Peyer's patch (tissue), 4 donors: Measurements from ENCODE around the gene UBE2V1.

ENCODE experiments used
- POLR2A ChIP-seq, 2 donors: fragments of 450-650 bp; IDR thresholded peaks; one replicate each; pipeline ENCODE4 v1.5.1; 2017; ENCODE audit warnings: antibody characterized with exemption in 2 of 2, mild to moderate bottlenecking in 2 of 2, moderate library complexity in 2 of 2
- TF ChIP-seq, protein P1 (sequence below), 6 experiments: fragments of 450-650 bp in 4 of 6; fragments of 200-600 bp in 2 of 6; sonication (generic) in 1 of 6; IDR thresholded peaks; one replicate each; pipeline ENCODE4 v1.5.1; 2017 to 2019; ENCODE audit warnings: antibody characterized with exemption in 6 of 6, mild to moderate bottlenecking in 3 of 6, moderate library complexity in 1 of 6

DNA sequence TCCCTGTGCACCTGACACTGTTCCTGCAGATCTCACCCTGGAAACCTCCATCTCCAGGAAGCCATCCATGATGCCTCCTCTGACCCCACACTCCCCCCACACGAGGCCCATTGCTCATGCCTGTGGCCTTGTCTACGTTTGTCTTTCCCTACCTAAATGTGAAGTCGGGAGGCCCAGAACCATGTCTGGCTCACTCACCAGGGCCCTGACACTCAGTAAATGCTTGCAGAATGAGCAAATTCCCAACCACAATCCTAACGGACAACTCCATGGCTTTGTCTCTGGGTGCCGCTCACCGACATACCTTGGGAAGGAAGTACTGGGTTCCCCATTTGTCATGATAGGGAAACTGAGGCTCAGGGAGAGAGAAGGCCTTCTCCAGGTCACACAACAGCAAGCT is 33.3 kb upstream of the UBE2V1 start:
- TF ChIP-seq, protein P1, sequence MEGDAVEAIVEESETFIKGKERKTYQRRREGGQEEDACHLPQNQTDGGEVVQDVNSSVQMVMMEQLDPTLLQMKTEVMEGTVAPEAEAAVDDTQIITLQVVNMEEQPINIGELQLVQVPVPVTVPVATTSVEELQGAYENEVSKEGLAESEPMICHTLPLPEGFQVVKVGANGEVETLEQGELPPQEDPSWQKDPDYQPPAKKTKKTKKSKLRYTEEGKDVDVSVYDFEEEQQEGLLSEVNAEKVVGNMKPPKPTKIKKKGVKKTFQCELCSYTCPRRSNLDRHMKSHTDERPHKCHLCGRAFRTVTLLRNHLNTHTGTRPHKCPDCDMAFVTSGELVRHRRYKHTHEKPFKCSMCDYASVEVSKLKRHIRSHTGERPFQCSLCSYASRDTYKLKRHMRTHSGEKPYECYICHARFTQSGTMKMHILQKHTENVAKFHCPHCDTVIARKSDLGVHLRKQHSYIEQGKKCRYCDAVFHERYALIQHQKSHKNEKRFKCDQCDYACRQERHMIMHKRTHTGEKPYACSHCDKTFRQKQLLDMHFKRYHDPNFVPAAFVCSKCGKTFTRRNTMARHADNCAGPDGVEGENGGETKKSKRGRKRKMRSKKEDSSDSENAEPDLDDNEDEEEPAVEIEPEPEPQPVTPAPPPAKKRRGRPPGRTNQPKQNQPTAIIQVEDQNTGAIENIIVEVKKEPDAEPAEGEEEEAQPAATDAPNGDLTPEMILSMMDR (IDR thresholded peaks at IDR 0.05): no peak
- no peak for TF ChIP-seq POLR2A (IDR thresholded peaks at IDR 0.05)
